ENCODE results near the gene TM2D3.

Gene TM2D3

DNA sequence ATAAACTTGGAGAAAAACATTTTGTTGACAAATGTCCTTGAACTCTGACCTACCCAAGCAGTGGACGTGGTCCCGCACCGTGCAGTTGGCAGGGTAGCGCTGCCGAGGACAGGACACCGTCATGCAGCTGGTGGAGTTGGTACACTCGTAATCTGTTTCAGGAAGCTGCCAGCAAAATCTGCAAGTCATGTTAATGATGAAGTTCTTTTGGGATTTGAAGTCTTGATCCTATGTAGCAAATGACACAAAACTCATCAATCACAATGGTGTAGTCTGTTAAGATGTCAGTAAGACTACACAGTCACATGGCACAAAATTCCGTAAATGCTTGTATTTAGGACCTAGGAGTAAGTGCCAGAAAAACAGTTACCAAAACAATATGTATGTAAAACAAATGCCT lies 5.5 kb downstream of the TM2D3 start:
- Histone ChIP-seq H3K9ac (ENCODE audit: low read depth in 1 of 2, low read length in 2 of 2) (no peak overlapping the region), H3K36me3 (ENCODE audit: control insufficient read depth in 2 of 2, insufficient read depth in 2 of 2, low read length in 2 of 2) (peaks cover 43 to 49% of the 10 kb centered on the region in 2 donors), H3K4me1 (ENCODE audit: control insufficient read depth in 2 of 2, insufficient read depth in 2 of 2, low read length in 2 of 2) (peaks cover 21 to 23% of the 10 kb centered on the region in 2 donors), H3K27ac (ENCODE audit: low read depth in 2 of 2, low read length in 2 of 2) (no peak overlapping the region), H3K4me3 (ENCODE audit: low read length in 2 of 2) (no peak overlapping the region), H3K9me3 (ENCODE audit: control insufficient read depth in 2 of 2, low read length in 2 of 2) (no peaks in the 10 kb centered on the region), H3K27me3 (ENCODE audit: control insufficient read depth in 2 of 2, insufficient read depth in 2 of 2, low read length in 2 of 2) (no peaks in the 10 kb centered on the region)

DNA sequence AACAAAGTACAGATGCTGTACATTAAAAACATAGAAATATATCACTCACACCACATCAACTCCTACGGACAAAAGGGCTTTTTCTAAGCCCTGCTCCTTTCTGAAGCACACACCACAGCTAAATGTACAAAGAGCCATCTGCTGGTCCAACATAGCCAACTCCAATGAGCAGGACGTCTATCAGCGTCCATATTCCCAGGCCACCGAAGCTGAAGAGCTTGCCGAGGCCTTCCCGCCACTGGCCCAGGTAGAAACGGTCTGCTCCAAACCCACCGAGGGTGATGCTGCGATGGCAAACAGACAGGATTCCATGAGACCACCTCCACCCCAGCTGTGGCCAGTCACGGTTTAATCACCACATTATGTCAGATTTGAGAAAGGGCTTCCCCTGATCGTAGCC lies 9.8 kb downstream of the TM2D3 start:
- H3K4me3 ChIP-seq (ENCODE audit: low read length in 2 of 2): no peak overlapping the region
- peak overlapping the region; percentile 27 to 28 for H3K9ac ChIP-seq (ENCODE audit: low read depth in 1 of 2, low read length in 2 of 2)
- peaks cover 17 to 24% of the 10 kb centered on the region in 2 donors for H3K4me1 ChIP-seq (ENCODE audit: control insufficient read depth in 2 of 2, insufficient read depth in 2 of 2, low read length in 2 of 2)
- H3K9me3 ChIP-seq (ENCODE audit: control insufficient read depth in 2 of 2, low read length in 2 of 2): no peaks in the 10 kb centered on the region
- H3K27ac ChIP-seq (ENCODE audit: low read depth in 2 of 2, low read length in 2 of 2): peak overlapping the region; percentile 36 to 62
- H3K27me3 ChIP-seq (ENCODE audit: control insufficient read depth in 2 of 2, insufficient read depth in 2 of 2, low read length in 2 of 2): no peaks in the 10 kb centered on the region
- peaks cover 31 to 47% of the 10 kb centered on the region in 2 donors for H3K36me3 ChIP-seq (ENCODE audit: control insufficient read depth in 2 of 2, insufficient read depth in 2 of 2, low read length in 2 of 2)

DNA sequence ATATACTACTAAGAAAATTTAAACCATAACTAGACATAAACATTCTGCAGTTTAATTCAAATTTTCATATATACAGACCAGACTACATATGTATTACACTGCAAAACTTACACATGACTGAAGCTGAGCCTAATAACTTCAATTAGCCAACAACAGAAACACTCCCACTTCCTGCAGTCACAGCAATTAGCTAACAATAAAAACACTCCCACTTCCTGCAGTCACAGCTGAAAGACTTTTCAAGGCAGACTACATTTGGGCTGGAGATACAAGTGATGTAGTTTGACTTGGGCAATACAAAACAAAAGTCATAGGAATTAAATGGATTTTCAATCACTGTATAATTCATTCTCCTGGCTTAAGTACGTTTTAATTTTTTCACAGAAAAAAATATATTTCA lies 10.3 kb downstream of the TM2D3 start:
- H3K4me1 ChIP-seq (ENCODE audit: control insufficient read depth in 2 of 2, insufficient read depth in 2 of 2, low read length in 2 of 2): peaks cover 17 to 25% of the 10 kb centered on the region in 2 donors
- no peaks in the 10 kb centered on the region for H3K27me3 ChIP-seq (ENCODE audit: control insufficient read depth in 2 of 2, insufficient read depth in 2 of 2, low read length in 2 of 2)
- H3K9ac ChIP-seq (ENCODE audit: low read depth in 1 of 2, low read length in 2 of 2): peak overlapping the region in 1 of 2 donors; percentile 28
- H3K4me3 ChIP-seq (ENCODE audit: low read length in 2 of 2): no peak overlapping the region
- no peaks in the 10 kb centered on the region for H3K9me3 ChIP-seq (ENCODE audit: control insufficient read depth in 2 of 2, low read length in 2 of 2)
- H3K27ac ChIP-seq (ENCODE audit: low read depth in 2 of 2, low read length in 2 of 2): peak overlapping the region; percentile 36 to 62
- peaks cover 27 to 45% of the 10 kb centered on the region in 2 donors for H3K36me3 ChIP-seq (ENCODE audit: control insufficient read depth in 2 of 2, insufficient read depth in 2 of 2, low read length in 2 of 2)

DNA sequence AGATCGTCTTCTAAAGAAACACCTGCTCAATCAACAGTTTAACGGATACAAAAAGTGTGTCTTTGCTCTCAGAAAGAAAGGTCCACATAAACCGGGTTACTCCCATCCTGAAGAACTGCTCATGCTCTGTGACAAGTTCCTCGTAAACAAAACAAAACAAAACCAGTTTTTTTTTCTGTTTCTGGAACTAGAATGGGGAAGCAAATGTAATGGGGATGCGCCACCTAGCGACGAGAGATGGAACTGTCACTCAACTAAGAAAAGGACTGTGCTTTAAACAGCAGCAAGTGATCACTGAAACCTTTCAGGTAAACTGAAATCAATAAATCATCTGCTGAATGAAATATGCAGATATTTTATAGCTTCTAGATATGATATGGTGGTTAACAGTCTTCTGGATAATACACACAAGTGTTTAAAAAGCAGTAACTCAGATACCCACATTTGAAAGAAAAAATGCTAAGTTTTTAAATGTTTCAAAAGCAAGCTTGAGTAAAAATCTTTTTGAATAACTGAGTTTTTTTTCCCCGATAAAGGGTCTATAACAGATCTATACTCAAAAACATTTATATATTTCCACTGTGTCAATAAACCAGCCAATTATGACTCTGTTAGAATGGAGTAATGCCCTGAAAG lies 10.9 kb downstream of the TM2D3 start:
- H3K4me3 ChIP-seq (ENCODE audit: low read length in 2 of 2): no peak overlapping the region
- peaks cover 17 to 25% of the 10 kb centered on the region in 2 donors for H3K4me1 ChIP-seq (ENCODE audit: control insufficient read depth in 2 of 2, insufficient read depth in 2 of 2, low read length in 2 of 2)
- H3K9ac ChIP-seq (ENCODE audit: low read depth in 1 of 2, low read length in 2 of 2): peak overlapping the region in 1 of 2 donors; percentile 3
- peaks cover 21 to 40% of the 10 kb centered on the region in 2 donors for H3K36me3 ChIP-seq (ENCODE audit: control insufficient read depth in 2 of 2, insufficient read depth in 2 of 2, low read length in 2 of 2)
- H3K9me3 ChIP-seq (ENCODE audit: control insufficient read depth in 2 of 2, low read length in 2 of 2): no peaks in the 10 kb centered on the region
- no peaks in the 10 kb centered on the region for H3K27me3 ChIP-seq (ENCODE audit: control insufficient read depth in 2 of 2, insufficient read depth in 2 of 2, low read length in 2 of 2)
- H3K27ac ChIP-seq (ENCODE audit: low read depth in 2 of 2, low read length in 2 of 2): peak overlapping the region; percentile 36 to 62

DNA sequence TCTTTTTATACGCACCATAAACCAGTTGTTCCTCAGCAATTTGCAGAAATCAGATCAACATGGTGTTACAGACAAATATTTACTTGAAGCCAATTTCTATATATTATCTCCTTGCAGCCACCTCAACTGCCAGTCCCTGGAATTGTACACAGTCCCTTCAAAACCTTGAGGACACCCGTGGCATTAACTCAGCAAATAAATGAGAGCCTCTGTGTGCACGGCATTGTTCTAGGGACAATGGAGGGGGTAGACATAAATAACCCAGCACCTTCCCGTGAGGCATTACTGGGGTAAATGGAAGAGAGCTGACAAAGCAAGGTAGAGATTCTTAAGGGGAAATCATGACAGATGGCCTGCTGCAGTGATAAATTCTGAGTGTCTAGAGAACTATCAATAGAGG lies 12.5 kb downstream of the TM2D3 start:
- peaks cover 9 to 26% of the 10 kb centered on the region in 2 donors for H3K36me3 ChIP-seq (ENCODE audit: control insufficient read depth in 2 of 2, insufficient read depth in 2 of 2, low read length in 2 of 2)
- no peak overlapping the region for H3K4me3 ChIP-seq (ENCODE audit: low read length in 2 of 2)
- peaks cover 14 to 25% of the 10 kb centered on the region in 2 donors for H3K4me1 ChIP-seq (ENCODE audit: control insufficient read depth in 2 of 2, insufficient read depth in 2 of 2, low read length in 2 of 2)
- no peak overlapping the region for H3K9ac ChIP-seq (ENCODE audit: low read depth in 1 of 2, low read length in 2 of 2)
- no peaks in the 10 kb centered on the region for H3K27me3 ChIP-seq (ENCODE audit: control insufficient read depth in 2 of 2, insufficient read depth in 2 of 2, low read length in 2 of 2)
- no peaks in the 10 kb centered on the region for H3K9me3 ChIP-seq (ENCODE audit: control insufficient read depth in 2 of 2, low read length in 2 of 2)
- H3K27ac ChIP-seq (ENCODE audit: low read depth in 2 of 2, low read length in 2 of 2): no peak overlapping the region

GRCh38 chr15:101637919-101638318 lies 14.3 kb downstream of the TM2D3 start:
- Histone ChIP-seq H3K9ac (ENCODE audit: low read depth in 1 of 2, low read length in 2 of 2) (no peak overlapping the region), H3K27ac (ENCODE audit: low read depth in 2 of 2, low read length in 2 of 2) (no peak overlapping the region), H3K36me3 (ENCODE audit: control insufficient read depth in 2 of 2, insufficient read depth in 2 of 2, low read length in 2 of 2) (peaks cover 0 to 18% of the 10 kb centered on the region in 2 donors), H3K4me3 (ENCODE audit: low read length in 2 of 2) (no peak overlapping the region), H3K4me1 (ENCODE audit: control insufficient read depth in 2 of 2, insufficient read depth in 2 of 2, low read length in 2 of 2) (peaks cover 14 to 25% of the 10 kb centered on the region in 2 donors), H3K27me3 (ENCODE audit: control insufficient read depth in 2 of 2, insufficient read depth in 2 of 2, low read length in 2 of 2) (no peaks in the 10 kb centered on the region), H3K9me3 (ENCODE audit: control insufficient read depth in 2 of 2, low read length in 2 of 2) (no peaks in the 10 kb centered on the region)

DNA sequence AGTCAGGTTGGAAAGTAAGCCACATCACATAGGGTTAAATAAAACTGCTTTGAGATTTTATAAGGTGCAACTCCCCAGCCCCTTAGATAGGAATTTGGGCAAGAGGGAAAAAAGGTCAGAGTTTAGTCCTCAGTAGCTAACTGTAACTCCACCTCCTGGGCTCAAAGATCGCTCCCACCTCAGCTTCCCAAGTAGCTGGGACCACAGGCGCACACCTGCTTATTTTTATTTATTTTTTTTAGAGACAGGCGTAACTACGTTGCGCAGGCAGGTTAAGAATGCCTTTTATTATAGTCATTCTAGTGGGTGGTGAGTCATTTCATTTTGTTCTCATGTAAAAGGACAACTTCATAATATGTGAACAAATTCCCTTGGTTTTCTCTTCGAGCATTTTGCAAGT lies 14.7 kb downstream of the TM2D3 start:
- Histone ChIP-seq H3K4me3 (ENCODE audit: low read length in 2 of 2) (no peak overlapping the region), H3K9me3 (ENCODE audit: control insufficient read depth in 2 of 2, low read length in 2 of 2) (no peaks in the 10 kb centered on the region), H3K9ac (ENCODE audit: low read depth in 1 of 2, low read length in 2 of 2) (no peak overlapping the region), H3K27me3 (ENCODE audit: control insufficient read depth in 2 of 2, insufficient read depth in 2 of 2, low read length in 2 of 2) (no peaks in the 10 kb centered on the region), H3K4me1 (ENCODE audit: control insufficient read depth in 2 of 2, insufficient read depth in 2 of 2, low read length in 2 of 2) (peaks cover 13 to 24% of the 10 kb centered on the region in 2 donors), H3K27ac (ENCODE audit: low read depth in 2 of 2, low read length in 2 of 2) (no peak overlapping the region), H3K36me3 (ENCODE audit: control insufficient read depth in 2 of 2, insufficient read depth in 2 of 2, low read length in 2 of 2) (peaks cover 0 to 15% of the 10 kb centered on the region in 2 donors)

DNA sequence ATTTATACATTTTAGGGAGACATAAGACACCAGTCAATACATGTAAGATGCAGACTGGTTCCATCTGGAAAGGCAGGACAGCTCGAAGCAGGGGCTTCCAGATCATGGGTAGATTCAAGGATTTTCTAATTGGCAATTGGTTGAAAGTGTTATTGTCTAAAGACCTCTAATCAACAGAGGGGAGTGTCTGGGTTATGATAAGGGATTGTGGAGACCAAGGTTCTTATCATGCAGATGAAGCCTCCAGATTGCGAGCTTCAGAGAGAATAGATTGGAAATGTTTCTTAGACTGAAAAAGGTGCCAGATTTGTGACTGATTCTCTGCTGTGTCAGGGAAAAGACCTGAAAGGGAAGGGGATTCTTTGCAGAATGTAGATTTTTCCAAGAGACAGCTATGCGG lies 15.1 kb downstream of the TM2D3 start:
- no peaks in the 10 kb centered on the region for H3K9me3 ChIP-seq (ENCODE audit: control insufficient read depth in 2 of 2, low read length in 2 of 2)
- H3K9ac ChIP-seq (ENCODE audit: low read depth in 1 of 2, low read length in 2 of 2): no peak overlapping the region
- H3K36me3 ChIP-seq (ENCODE audit: control insufficient read depth in 2 of 2, insufficient read depth in 2 of 2, low read length in 2 of 2): peaks cover 0 to 10% of the 10 kb centered on the region in 2 donors
- no peak overlapping the region for H3K27ac ChIP-seq (ENCODE audit: low read depth in 2 of 2, low read length in 2 of 2)
- peaks cover 8 to 19% of the 10 kb centered on the region in 2 donors for H3K4me1 ChIP-seq (ENCODE audit: control insufficient read depth in 2 of 2, insufficient read depth in 2 of 2, low read length in 2 of 2)
- no peaks in the 10 kb centered on the region for H3K27me3 ChIP-seq (ENCODE audit: control insufficient read depth in 2 of 2, insufficient read depth in 2 of 2, low read length in 2 of 2)
- no peak overlapping the region for H3K4me3 ChIP-seq (ENCODE audit: low read length in 2 of 2)

DNA sequence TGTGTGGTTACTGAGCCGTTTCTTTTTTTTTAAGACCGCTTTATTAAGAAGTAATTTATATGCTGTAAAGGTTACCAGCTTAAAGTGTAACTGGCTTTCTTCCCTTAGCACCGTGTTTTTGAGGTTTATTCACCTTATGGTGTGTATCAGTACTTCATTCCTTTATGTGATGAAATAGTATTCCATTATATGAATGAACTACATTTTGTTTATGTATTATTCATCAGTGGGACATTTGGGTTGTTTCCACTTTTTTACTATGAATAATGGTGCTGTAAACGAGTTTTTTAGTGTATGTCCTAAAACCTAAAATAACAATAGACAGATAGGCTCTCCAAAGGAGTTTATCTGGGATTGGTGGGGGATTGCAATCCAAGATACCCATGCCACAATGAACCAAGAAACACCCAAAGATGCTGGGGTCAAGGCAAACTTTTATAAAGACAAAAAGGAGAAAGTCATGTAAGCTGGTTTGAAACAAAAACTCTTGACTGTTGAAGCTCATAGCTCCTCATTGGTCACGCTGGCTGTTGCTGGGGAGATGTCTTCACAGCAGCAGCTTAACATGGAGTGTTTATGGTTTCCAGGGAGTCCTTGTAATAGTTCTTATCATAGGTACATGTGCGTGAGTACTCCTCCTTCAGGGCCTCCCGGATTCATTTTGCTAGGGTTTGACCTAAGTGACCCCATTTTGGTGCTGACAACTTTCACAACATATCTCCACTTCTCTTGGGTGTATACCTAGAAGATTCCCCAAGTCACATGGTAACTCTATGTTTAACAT lies 16.0 kb downstream of the TM2D3 start:
- H3K4me3 ChIP-seq (ENCODE audit: low read length in 2 of 2): no peak overlapping the region
- peaks cover 0 to 10% of the 10 kb centered on the region in 2 donors for H3K36me3 ChIP-seq (ENCODE audit: control insufficient read depth in 2 of 2, insufficient read depth in 2 of 2, low read length in 2 of 2)
- H3K27me3 ChIP-seq (ENCODE audit: control insufficient read depth in 2 of 2, insufficient read depth in 2 of 2, low read length in 2 of 2): no peaks in the 10 kb centered on the region
- H3K4me1 ChIP-seq (ENCODE audit: control insufficient read depth in 2 of 2, insufficient read depth in 2 of 2, low read length in 2 of 2): peaks cover 5 to 13% of the 10 kb centered on the region in 2 donors
- H3K27ac ChIP-seq (ENCODE audit: low read depth in 2 of 2, low read length in 2 of 2): no peak overlapping the region
- H3K9ac ChIP-seq (ENCODE audit: low read depth in 1 of 2, low read length in 2 of 2): no peak overlapping the region
- no peaks in the 10 kb centered on the region for H3K9me3 ChIP-seq (ENCODE audit: control insufficient read depth in 2 of 2, low read length in 2 of 2)

DNA sequence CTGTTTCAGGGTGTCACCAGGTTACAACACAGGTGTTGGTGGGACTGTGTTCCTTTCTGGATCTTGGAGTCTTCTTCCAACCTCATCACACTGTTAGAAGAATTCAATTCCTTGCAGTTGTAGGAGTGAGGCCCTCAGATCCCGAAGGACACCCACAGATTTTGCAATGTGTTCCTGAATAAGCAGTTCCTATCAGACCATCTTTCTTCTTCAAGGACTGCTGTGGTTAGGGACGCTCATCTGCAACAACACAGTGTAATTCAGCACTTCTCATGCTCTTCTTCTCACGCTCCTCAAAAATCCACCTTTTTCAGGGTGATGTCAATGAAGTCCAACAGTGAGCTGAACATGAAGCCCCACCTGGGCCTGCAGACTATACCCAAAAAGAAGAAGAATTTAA lies 18.8 kb downstream of the TM2D3 start:
- Histone ChIP-seq H3K27ac (ENCODE audit: low read depth in 2 of 2, low read length in 2 of 2) (no peak overlapping the region), H3K4me3 (ENCODE audit: low read length in 2 of 2) (no peak overlapping the region), H3K9ac (ENCODE audit: low read depth in 1 of 2, low read length in 2 of 2) (no peak overlapping the region), H3K4me1 (ENCODE audit: control insufficient read depth in 2 of 2, insufficient read depth in 2 of 2, low read length in 2 of 2) (peaks cover 0 to 7% of the 10 kb centered on the region in 2 donors), H3K9me3 (ENCODE audit: control insufficient read depth in 2 of 2, low read length in 2 of 2) (no peaks in the 10 kb centered on the region), H3K27me3 (ENCODE audit: control insufficient read depth in 2 of 2, insufficient read depth in 2 of 2, low read length in 2 of 2) (no peaks in the 10 kb centered on the region), H3K36me3 (ENCODE audit: control insufficient read depth in 2 of 2, insufficient read depth in 2 of 2, low read length in 2 of 2) (peaks cover 0 to 1% of the 10 kb centered on the region in 2 donors)

Measured in mucosa of rectum (tissue), 2 donors.